ENCODE measurements around the gene DUSP28. TPM values are rescaled to one million over a fixed set of nuclear protein-coding genes. Genes with fewer than 3 reads are reported as not detected.

The DUSP28 gene
- total and polyA plus RNA-seq, 7 donors = 6.6 to 18.1 (median 12.6) TPM

DNA sequence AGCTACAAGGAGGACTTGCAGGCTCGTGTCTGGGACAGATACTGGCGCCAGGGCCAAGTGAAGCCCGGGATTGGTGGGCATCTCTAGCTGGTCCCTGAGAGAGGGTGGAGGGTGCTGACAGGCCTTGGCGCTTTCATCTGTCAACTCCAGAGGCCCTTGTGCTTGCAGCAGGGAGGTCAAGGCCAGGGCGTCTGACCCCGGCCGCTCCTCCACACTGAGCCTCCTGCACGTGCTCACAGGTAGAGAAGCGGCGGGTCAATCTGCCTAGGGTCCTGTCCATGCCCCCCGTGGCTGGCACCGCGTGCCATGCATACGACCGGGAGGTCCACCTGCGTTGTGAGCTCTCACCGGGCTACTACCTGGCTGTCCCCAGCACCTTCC is 35.9 kb downstream of the DUSP28 start:
- intact Hi-C loops (cut with DNase I) = no loop called here
- H3K36me3 ChIP-seq (ENCODE audit: insufficient read depth in 1 of 2, low read depth in 1 of 2) = peaks cover 0 to 60% of the 10 kb centered on the region in 2 donors
- H3K4me3 ChIP-seq = no peak overlapping the region
- H3K27me3 ChIP-seq (ENCODE audit: insufficient read depth in 3 of 3, low read length in 2 of 3) = no peaks in the 10 kb centered on the region
- DNase-seq = no peak
- WGBS, 3 donors = 78 to 92% (median 84%) methylated on average over 17 of the region's 17 CpGs
- peaks cover 10% of the 10 kb centered on the region for H3K4me1 ChIP-seq
- no peaks in the 10 kb centered on the region for H3K9me3 ChIP-seq
- TF ChIP-seq, protein P1, sequence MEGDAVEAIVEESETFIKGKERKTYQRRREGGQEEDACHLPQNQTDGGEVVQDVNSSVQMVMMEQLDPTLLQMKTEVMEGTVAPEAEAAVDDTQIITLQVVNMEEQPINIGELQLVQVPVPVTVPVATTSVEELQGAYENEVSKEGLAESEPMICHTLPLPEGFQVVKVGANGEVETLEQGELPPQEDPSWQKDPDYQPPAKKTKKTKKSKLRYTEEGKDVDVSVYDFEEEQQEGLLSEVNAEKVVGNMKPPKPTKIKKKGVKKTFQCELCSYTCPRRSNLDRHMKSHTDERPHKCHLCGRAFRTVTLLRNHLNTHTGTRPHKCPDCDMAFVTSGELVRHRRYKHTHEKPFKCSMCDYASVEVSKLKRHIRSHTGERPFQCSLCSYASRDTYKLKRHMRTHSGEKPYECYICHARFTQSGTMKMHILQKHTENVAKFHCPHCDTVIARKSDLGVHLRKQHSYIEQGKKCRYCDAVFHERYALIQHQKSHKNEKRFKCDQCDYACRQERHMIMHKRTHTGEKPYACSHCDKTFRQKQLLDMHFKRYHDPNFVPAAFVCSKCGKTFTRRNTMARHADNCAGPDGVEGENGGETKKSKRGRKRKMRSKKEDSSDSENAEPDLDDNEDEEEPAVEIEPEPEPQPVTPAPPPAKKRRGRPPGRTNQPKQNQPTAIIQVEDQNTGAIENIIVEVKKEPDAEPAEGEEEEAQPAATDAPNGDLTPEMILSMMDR (IDR thresholded peaks at IDR 0.05) = no peak
- no peak overlapping the region for H3K27ac ChIP-seq
- ATAC-seq = peak in 1 of 4 donors; percentile 10

DNA sequence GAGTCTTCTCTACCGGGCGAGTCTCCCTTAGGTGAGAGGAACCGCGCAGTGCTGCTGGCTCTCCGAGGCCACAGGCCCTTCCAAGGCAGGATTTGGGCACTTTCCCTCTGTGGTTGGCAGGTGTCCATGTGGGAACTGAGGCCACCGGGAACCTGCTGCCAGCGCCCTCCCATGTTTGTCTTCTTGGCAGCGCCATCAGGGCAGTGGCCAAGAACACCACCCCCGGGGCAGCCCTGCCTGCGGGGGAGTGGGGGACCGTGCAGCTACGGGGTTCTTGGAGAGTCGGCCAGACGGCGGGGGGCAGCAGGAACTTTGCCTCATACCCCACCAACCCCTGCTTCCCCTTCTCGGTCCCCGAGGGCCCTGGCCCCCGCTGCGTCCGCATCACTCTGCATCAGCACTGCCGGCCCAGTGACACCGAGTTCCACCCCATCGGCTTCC is 36.4 kb downstream of the DUSP28 start:
- no peak overlapping the region for H3K27ac ChIP-seq
- intact Hi-C loops (cut with DNase I) = no loop called here
- peaks cover 0 to 57% of the 10 kb centered on the region in 2 donors for H3K36me3 ChIP-seq (ENCODE audit: insufficient read depth in 1 of 2, low read depth in 1 of 2)

DNA sequence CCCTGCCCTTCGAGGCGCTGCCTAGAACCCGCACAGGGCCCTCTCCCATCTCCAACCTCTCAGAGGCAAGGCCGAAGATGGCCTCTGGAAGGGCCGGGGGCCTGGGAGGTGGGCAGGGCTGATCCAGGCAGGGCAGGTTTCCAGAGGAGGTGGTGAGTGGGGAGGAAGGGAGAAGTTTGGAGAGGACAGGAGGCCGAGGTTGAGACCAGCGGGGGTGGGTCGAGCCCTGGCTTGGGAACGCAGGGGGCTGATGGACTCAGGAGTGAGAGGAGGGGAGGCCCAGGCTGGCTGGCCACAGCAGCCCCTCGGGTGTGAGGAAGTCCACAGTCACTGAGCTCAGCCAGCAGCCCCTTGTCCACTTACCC is 36.9 kb downstream of the DUSP28 start:
- Histone ChIP-seq H3K9me3 (no peaks in the 10 kb centered on the region), H3K27ac (no peak overlapping the region), H3K36me3 (ENCODE audit: insufficient read depth in 1 of 2, low read depth in 1 of 2) (peaks cover 0 to 51% of the 10 kb centered on the region in 2 donors), H3K27me3 (ENCODE audit: insufficient read depth in 3 of 3, low read length in 2 of 3) (no peaks in the 10 kb centered on the region), H3K4me1 (peaks cover 10% of the 10 kb centered on the region), H3K4me3 (no peak overlapping the region)
- intact Hi-C loops (cut with DNase I) = no loop called here
- TF ChIP-seq, protein P1 (IDR thresholded peaks at IDR 0.05) = no peak
- peak in 1 of 4 donors; percentile 1 for ATAC-seq
- WGBS, 3 donors = 94 to 98% (median 97%) methylated on average over 9 to 10 of the region's 10 CpGs
- peak; percentile 7 to 38 for DNase-seq

More for the DNA sequence above, 36.4 kb downstream of the DUSP28 start:
- Histone ChIP-seq H3K4me1 (peaks cover 10% of the 10 kb centered on the region), H3K4me3 (no peak overlapping the region), H3K9me3 (no peaks in the 10 kb centered on the region), H3K27me3 (ENCODE audit: insufficient read depth in 3 of 3, low read length in 2 of 3) (no peaks in the 10 kb centered on the region)
- whole genome bisulfite sequencing, 3 donors = 30 to 57% (median 41%) methylated on average over 22 to 23 of the region's 23 CpGs
- peak in 3 of 4 donors; percentile 41 to 87 (median 65) for ATAC-seq
- peak; percentile 23 to 83 for DNase-seq
- TF ChIP-seq, protein P1 (IDR thresholded peaks at IDR 0.05) = no peak

DNA sequence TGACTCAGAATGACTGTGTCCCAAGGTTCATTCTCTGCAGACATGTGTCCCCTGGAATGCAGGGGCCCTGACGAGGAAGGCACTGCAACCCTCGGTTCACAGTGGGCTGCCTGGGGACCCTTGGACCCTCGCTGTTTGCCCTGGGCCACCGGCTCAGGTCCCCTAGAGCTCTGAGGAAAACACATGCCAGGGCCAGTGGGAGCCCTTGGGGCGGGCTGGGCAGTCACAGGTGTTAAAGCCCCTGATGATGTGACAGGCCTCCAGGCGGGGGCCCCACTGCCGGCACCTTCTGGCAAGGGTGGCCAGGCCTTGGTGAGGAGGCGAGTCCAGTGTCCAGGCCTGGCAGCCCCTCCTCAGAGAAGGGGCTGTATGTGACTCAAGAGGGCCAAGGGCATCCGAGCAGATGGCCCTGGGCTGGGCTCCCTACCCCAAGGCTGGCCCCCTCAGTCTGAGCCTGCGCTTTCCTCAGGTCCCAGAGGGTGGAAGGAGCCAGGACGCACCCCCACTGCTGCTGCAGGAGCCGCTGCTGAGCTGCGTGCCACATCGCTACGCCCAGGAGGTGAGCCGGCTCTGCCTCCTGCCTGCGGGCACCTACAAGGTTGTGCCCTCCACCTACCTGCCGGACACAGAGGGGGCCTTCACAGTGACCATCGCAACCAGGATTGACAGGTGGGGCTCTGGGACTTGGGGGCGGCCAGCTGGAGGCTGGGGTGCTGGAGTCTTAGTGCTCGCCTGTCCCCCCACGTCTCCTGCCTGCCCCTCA is 37.4 kb downstream of the DUSP28 start:
- Histone ChIP-seq H3K36me3 (ENCODE audit: insufficient read depth in 1 of 2, low read depth in 1 of 2) (peaks cover 0 to 46% of the 10 kb centered on the region in 2 donors), H3K27ac (no peak overlapping the region), H3K27me3 (ENCODE audit: insufficient read depth in 3 of 3, low read length in 2 of 3) (no peaks in the 10 kb centered on the region), H3K4me1 (peaks cover 10% of the 10 kb centered on the region), H3K4me3 (no peak overlapping the region), H3K9me3 (no peaks in the 10 kb centered on the region)
- intact Hi-C loops (cut with DNase I) = no loop called here
- 89 to 100% (median 93%) methylated on average over 20 to 22 of the region's 22 CpGs for WGBS, 3 donors
- DNase-seq = peak; percentile 15 to 46
- TF ChIP-seq, protein P1 (IDR thresholded peaks at IDR 0.05) = no peak
- ATAC-seq = no peak

All from psoas muscle (tissue), 8 donors.